Spleen (tissue), 11 donors: ENCODE data around the gene PTPRT. TPM values are rescaled to one million over a fixed set of nuclear protein-coding genes. Genes with fewer than 3 reads are reported as not detected.

Experiments
- DNase-seq: peaks from one replicate; pipeline ENCODE4 v3.0.0-alpha.2; 2020
- H3K27ac ChIP-seq, 8 donors: fragments of 200-600 bp; sonication (generic) in 7 of 8; 1 replicate in 4 of 8; 2 replicates in 4 of 8; pipeline versions ENCODE4 v1.5.0 to v1.8.0; 2016 to 2021; ENCODE audit warnings: inconsistent platforms in 4 of 8, mild to moderate bottlenecking in 4 of 8, moderate library complexity in 1 of 8
- H3K27me3 ChIP-seq, 7 donors: fragments of 200-600 bp; sonication (generic) in 6 of 7; replicated peaks in 1 of 7; 1 replicate in 4 of 7; 2 replicates in 3 of 7; pipeline versions ENCODE4 v1.5.0 to v1.8.0; 2016 to 2021; ENCODE audit warnings: inconsistent platforms in 3 of 7, mild to moderate bottlenecking in 1 of 7
- H3K36me3 ChIP-seq, 6 donors: fragments of 200-600 bp; sonication (generic) in 5 of 6; 1 replicate in 4 of 6; 2 replicates in 2 of 6; pipeline versions ENCODE4 v1.5.0 to v1.8.0; 2016 to 2021; ENCODE audit warnings: inconsistent platforms in 2 of 6
- H3K4me1 ChIP-seq, 6 donors: fragments of 200-600 bp; sonication (generic) in 5 of 6; 1 replicate in 3 of 6; 2 replicates in 3 of 6; pipeline versions ENCODE4 v1.5.0 to v1.8.0; 2016 to 2021; ENCODE audit warnings: inconsistent platforms in 3 of 6
- H3K4me3 ChIP-seq, 8 donors: fragments of 200-600 bp; sonication (generic) in 7 of 8; 1 replicate in 4 of 8; 2 replicates in 4 of 8; pipeline versions ENCODE4 v1.5.0 to v1.8.0; 2016 to 2021; ENCODE audit warnings: inconsistent platforms in 4 of 8, mild to moderate bottlenecking in 4 of 8, moderate library complexity in 2 of 8
- H3K9me3 ChIP-seq, 8 donors: fragments of 200-600 bp; sonication (generic) in 7 of 8; 1 replicate in 4 of 8; 2 replicates in 4 of 8; pipeline versions ENCODE4 v1.5.0 to v1.8.0; 2016 to 2021; ENCODE audit warnings: inconsistent platforms in 4 of 8
- POLR2A ChIP-seq, 3 donors: fragments of 450-650 bp; IDR thresholded peaks; one replicate each; pipeline ENCODE4 v1.5.1; 2017; ENCODE audit warnings: antibody characterized with exemption in 3 of 3, mild to moderate bottlenecking in 1 of 3
- POLR2AphosphoS5 ChIP-seq, 3 donors: sonication (generic); formaldehyde crosslinking; IDR thresholded peaks; one replicate each; pipeline ENCODE4 v1.5.1; 2017; ENCODE audit warnings: antibody characterized with exemption in 3 of 3
- WGBS, 5 donors: extraction: QIAGEN DNeasy Blood & Tissue Kit in 3 of 5; methylation state at CpG; one replicate each; pipeline versions ENCODE4 v1.1.5 to v1.1.7; 2013 to 2018; 5-methylcytosine and 5-hydroxymethylcytosine counted together
- intact Hi-C: fragments of 100-400 bp; cut with DNase I; formaldehyde crosslinking; loops from one replicate; pipeline ENCODE4 v1.15.0; 2023; ENCODE audit warnings: low total_unique reads
- polyA plus RNA-seq, 3 donors: library from polyadenylated mRNA; stranded (reverse); fragments of 200-250 nt; gene quantifications; one replicate each; pipeline ENCODE4 v1.2.1, GENCODE V29; 2013
- total RNA-seq, 7 donors: library from RNA; depleted of rRNA in 3 of 7; stranded (reverse); fragments of >200 nt in 3 of 7; fragmentation: NEBNext Ultra II Directional in 4 of 7; extraction: Animal tissue kit (Norgen Biotek cat#: 25700) in 4 of 7; gene quantifications; one replicate each; pipeline versions ENCODE4 v1.1.0 to v1.2.1, GENCODE V29; 2016 to 2021
- TF ChIP-seq, protein P1 (sequence below), 11 experiments: fragments of 200-600 bp in 7 of 11; fragments of 450-650 bp in 4 of 11; sonication (generic) in 4 of 11; IDR thresholded peaks in 8 of 11; conservative IDR thresholded peaks in 3 of 11; 1 replicate in 7 of 11; 2 replicates in 4 of 11; pipeline versions ENCODE4 v1.4.0 to v1.8.0; 2016 to 2021; ENCODE audit warnings: antibody characterized with exemption in 11 of 11, inconsistent platforms in 4 of 11, mild to moderate bottlenecking in 1 of 11
- donor health status: healthy with polysubstance abuse.
- donor health status: DM: no; HTN: no; CAD: no; lungs with moderate emphysema.
- donor health status: DM: no; HTN: no; CAD: no.
- donor health status: Bipolar disorder and iron deficiency.
- donor health status: healthy.
- donor health status: DM: no; HTN: no; CAD: no.
- donor health status: DM: yes; HTN: yes; CAD: no.

PTPRT gene
- total and polyA plus RNA-seq, 10 donors, result 0.02 to 4.7 (median 1.2) TPM

DNA sequence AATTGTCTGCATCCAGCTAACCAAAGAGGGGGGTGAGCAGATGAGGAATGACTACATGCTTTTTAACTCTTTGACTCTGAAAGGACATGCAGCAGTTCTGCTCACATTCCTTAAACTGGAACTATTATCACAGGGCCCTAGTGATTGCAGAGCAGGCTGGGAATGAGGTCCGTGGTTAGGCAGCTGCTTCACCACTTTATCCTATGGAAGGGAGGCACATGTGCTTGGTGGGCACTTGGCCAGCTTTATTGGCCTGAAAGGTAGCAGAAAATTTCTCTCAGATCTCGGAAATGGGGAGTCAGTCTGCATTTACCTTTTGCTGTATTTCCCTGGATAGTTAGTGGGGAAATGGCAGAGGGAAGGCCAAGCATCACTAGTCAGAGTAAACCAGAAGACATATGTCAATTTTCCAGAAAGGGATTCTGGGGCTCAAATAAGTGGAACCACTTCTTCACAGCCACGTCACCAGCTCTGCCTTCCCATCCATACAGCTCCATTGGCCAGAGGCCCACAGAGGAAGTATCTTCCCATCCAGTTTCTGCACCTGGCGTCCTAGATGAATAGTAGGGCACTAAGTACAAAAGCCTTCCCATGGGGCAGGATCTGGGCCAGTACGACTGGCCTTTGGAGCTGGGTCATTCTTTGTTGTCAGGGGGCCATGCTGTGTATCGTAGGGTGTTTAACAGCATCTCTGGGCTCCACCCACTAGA is 444.8 kb downstream of the PTPRT start:
- DNase-seq, result no peak
- no peak overlapping the region for H3K27ac ChIP-seq
- TF ChIP-seq, protein P1, sequence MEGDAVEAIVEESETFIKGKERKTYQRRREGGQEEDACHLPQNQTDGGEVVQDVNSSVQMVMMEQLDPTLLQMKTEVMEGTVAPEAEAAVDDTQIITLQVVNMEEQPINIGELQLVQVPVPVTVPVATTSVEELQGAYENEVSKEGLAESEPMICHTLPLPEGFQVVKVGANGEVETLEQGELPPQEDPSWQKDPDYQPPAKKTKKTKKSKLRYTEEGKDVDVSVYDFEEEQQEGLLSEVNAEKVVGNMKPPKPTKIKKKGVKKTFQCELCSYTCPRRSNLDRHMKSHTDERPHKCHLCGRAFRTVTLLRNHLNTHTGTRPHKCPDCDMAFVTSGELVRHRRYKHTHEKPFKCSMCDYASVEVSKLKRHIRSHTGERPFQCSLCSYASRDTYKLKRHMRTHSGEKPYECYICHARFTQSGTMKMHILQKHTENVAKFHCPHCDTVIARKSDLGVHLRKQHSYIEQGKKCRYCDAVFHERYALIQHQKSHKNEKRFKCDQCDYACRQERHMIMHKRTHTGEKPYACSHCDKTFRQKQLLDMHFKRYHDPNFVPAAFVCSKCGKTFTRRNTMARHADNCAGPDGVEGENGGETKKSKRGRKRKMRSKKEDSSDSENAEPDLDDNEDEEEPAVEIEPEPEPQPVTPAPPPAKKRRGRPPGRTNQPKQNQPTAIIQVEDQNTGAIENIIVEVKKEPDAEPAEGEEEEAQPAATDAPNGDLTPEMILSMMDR (IDR thresholded peaks at IDR 0.05 in 8 of 11, conservative IDR thresholded peaks at IDR 0.05 in 3 of 11), result no peak
- no peak for TF ChIP-seq POLR2A (IDR thresholded peaks at IDR 0.05)
- no peak for TF ChIP-seq POLR2AphosphoS5 (IDR thresholded peaks at IDR 0.05)
- no peaks in the 10 kb centered on the region for H3K4me1 ChIP-seq
- no peak overlapping the region for H3K4me3 ChIP-seq
- intact Hi-C loops, result no loop called here
- H3K27me3 ChIP-seq, result no peaks in the 10 kb centered on the region
- no peaks in the 10 kb centered on the region for H3K36me3 ChIP-seq
- WGBS, 5 donors, result 70 to 86% (median 83%) methylated on average over 6 of the region's 6 CpGs
- peaks cover 0 to 45% (median 17%) of the 10 kb centered on the region in 8 donors for H3K9me3 ChIP-seq

DNA sequence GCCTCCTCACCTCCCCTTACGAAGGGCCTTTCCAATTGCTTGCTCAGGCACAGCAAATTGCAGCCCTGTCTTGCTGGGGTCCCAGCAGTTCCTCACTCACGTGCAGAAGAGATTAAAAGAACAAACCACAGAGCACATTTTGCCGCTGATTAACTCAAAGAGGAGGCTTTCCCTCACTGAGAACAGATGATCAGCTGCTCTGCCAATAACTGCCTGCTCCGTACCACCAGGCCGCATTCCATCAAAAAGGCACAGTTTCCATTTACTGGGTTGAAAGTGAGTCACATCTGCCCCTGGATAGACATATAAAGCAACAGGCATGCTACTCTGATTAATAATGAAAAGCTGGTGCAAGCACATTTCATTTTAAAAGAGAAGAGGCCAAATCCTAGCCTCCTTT is 446.8 kb downstream of the PTPRT start:
- no peak overlapping the region for H3K4me3 ChIP-seq
- H3K36me3 ChIP-seq, result no peaks in the 10 kb centered on the region
- no peak for DNase-seq
- peaks cover 0 to 45% (median 17%) of the 10 kb centered on the region in 8 donors for H3K9me3 ChIP-seq
- H3K4me1 ChIP-seq, result no peaks in the 10 kb centered on the region
- intact Hi-C loops, result no loop called here
- TF ChIP-seq POLR2AphosphoS5 (IDR thresholded peaks at IDR 0.05) (no peak), POLR2A (IDR thresholded peaks at IDR 0.05) (no peak)
- TF ChIP-seq, protein P1 (IDR thresholded peaks at IDR 0.05 in 8 of 11, conservative IDR thresholded peaks at IDR 0.05 in 3 of 11), result no peak
- H3K27ac ChIP-seq, result no peak overlapping the region
- no peaks in the 10 kb centered on the region for H3K27me3 ChIP-seq
- 71 to 83% (median 78%) methylated on average over 5 of the region's 5 CpGs for WGBS, 5 donors

DNA sequence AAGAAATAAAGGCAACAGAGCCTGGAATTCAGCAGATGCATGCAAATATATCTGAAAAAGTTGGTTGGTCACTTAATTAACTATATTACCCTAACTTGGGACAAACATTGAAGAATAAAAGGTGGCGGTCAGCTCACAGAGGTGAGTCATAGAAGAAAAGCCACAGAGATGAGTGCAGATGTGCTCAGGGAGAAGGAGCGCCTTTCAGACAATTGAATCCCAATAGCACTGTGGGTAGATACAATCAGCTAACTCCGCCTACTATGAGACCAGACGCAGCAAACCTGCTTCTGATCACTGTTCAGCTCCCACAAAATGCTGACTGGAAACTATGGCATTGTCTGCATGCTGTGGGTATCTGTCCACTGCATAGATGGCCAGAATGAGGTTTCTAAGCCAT is 447.8 kb downstream of the PTPRT start:
- H3K9me3 ChIP-seq, result peaks cover 0 to 45% (median 17%) of the 10 kb centered on the region in 8 donors
- TF ChIP-seq POLR2AphosphoS5 (IDR thresholded peaks at IDR 0.05) (no peak), POLR2A (IDR thresholded peaks at IDR 0.05) (no peak)
- TF ChIP-seq, protein P1 (IDR thresholded peaks at IDR 0.05 in 8 of 11, conservative IDR thresholded peaks at IDR 0.05 in 3 of 11), result no peak
- 76 to 93% (median 90%) methylated on average over 4 of the region's 4 CpGs for WGBS, 5 donors
- no peaks in the 10 kb centered on the region for H3K27me3 ChIP-seq
- DNase-seq, result no peak
- no peak overlapping the region for H3K27ac ChIP-seq
- H3K4me1 ChIP-seq, result no peaks in the 10 kb centered on the region
- H3K36me3 ChIP-seq, result no peaks in the 10 kb centered on the region
- no peak overlapping the region for H3K4me3 ChIP-seq
- intact Hi-C loops, result no loop called here

DNA sequence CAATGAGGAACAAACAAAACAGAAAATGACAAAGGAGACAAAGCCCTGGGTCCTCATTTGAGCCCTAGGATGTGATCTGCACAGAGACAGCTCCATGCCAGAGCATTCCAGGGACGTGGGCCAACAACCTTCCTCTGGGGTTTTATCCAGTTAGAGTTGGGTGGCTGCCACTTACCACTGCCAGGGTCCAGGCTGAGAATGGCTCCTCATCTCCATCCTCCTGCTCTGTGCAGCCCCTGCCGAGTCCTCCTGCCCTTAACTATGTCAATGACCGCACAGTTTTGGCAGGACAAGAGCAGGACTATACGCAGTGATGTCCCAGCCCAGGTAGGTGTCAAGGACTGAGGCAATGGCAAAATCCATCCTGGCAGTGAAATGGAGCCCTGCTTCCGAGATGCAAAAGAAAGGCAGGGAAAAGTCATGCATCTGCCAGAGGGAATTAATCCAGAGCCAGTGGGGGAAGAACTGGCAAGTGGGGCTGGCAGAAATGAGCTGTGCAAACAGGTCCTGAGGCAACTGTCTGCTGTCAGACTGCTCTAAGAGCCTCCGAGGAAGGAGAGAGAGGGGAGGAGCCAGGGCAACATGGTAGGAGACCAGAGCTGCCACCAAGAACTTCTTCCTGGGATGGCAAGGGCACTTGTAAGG is 449.4 kb downstream of the PTPRT start:
- WGBS, 5 donors, result 73 to 85% (median 76%) methylated on average over 6 of the region's 6 CpGs
- intact Hi-C loops, result no loop called here
- Histone ChIP-seq H3K4me1 (no peaks in the 10 kb centered on the region), H3K9me3 (peaks cover 0 to 56% (median 17%) of the 10 kb centered on the region in 8 donors), H3K27ac (no peak overlapping the region), H3K4me3 (no peak overlapping the region), H3K36me3 (no peaks in the 10 kb centered on the region), H3K27me3 (peaks cover 0 to 7% (median 0%) of the 10 kb centered on the region in 7 donors)
- TF ChIP-seq, protein P1 (IDR thresholded peaks at IDR 0.05 in 8 of 11, conservative IDR thresholded peaks at IDR 0.05 in 3 of 11), result no peak
- TF ChIP-seq POLR2A (IDR thresholded peaks at IDR 0.05) (no peak), POLR2AphosphoS5 (IDR thresholded peaks at IDR 0.05) (no peak)
- no peak for DNase-seq
